Uterus (tissue), 2 donors: ENCODE measurements around the gene NPC2.

ENCODE experiments used
- CTCF ChIP-seq, 4 experiments: fragments of 200-600 bp in 2 of 4; fragments of 450-650 bp in 2 of 4; sonication (generic) in 2 of 4; IDR thresholded peaks; one replicate each; pipeline ENCODE4 v1.5.1; 2016 to 2019; ENCODE audit warnings: antibody characterized with exemption in 4 of 4, mild to moderate bottlenecking in 2 of 4, moderate library complexity in 1 of 4
- POLR2A ChIP-seq, 2 donors: fragments of 450-650 bp; IDR thresholded peaks; one replicate each; pipeline ENCODE4 v1.6.1; 2016; ENCODE audit warnings: antibody characterized with exemption in 2 of 2, mild to moderate bottlenecking in 1 of 2, moderate library complexity in 1 of 2

- no peak for TF ChIP-seq CTCF (IDR thresholded peaks at IDR 0.05)
- no peak for TF ChIP-seq POLR2A (IDR thresholded peaks at IDR 0.05)
Observed at GRCh38 chr14:74538411-74539391, 45.6 kb upstream of the NPC2 start.
